Caco-2 (cell line): Measurements from ENCODE around the gene PERP. TPM values are rescaled to one million over a fixed set of nuclear protein-coding genes. Genes with fewer than 3 reads are reported as not detected.

Experiments used
- BruUV-seq: library from RNA; stranded (reverse); fragments of 400-500 nt; replicated peaks from 2 replicates; lab custom pipeline; 2021; lab: Mats Ljungman, UMichigan
- CTCF ChIA-PET: fragments of 300-600 bp; sonication (Branson Sonifier 250); formaldehyde crosslinking; loops from one replicate; lab custom pipeline; 2022; ENCODE audit warnings: antibody characterized with exemption; lab: Charles Lee
- POLR2A ChIA-PET: fragments of 300-600 bp; sonication (Branson Sonifier 250); formaldehyde crosslinking; loops from one replicate; lab custom pipeline; 2022; ENCODE audit warnings: antibody characterized with exemption; lab: Charles Lee
- DNase-seq, 2 experiments: peaks; one replicate each; pipeline versions ENCODE4 v3.0.0 to v3.0.0-alpha.2; 2020 to 2022
- H3K27me3 ChIP-seq: replicated peaks from 2 replicates; pipeline ENCODE4 v1.6.0; 2011; ENCODE audit warnings: low read length; ENCODE audit not compliant: control insufficient read depth, insufficient read depth
- H3K36me3 ChIP-seq: 2 replicates; pipeline ENCODE4 v1.5.1; 2011; ENCODE audit warnings: low read length; ENCODE audit not compliant: control insufficient read depth, insufficient read depth
- H3K4me1 ChIP-seq: fragments of 250-450 bp; sonication (Bioruptor Pico); 2 replicates; pipeline ENCODE4 v1.5.1; 2020; ENCODE audit warnings: mild to moderate bottlenecking
- H3K4me3 ChIP-seq: 2 replicates; pipeline ENCODE4 v1.5.1; 2011; ENCODE audit warnings: low read depth, mild to moderate bottlenecking, control low read depth, low read length
- H3K9me3 ChIP-seq: fragments of 250-450 bp; sonication (Bioruptor Pico); 2 replicates; pipeline ENCODE4 v1.5.1; 2020; ENCODE audit warnings: mild to moderate bottlenecking, moderate library complexity
- H3K27ac Mint-ChIP-seq: one replicate; pipeline ENCODE4 v1.8.0; 2022; ENCODE audit warnings: mixed read lengths; ENCODE audit not compliant: unreplicated experiment
- H3K27me3 Mint-ChIP-seq: one replicate; pipeline ENCODE4 v1.8.0; 2022; ENCODE audit warnings: mixed read lengths; ENCODE audit not compliant: insufficient read depth, unreplicated experiment
- H3K36me3 Mint-ChIP-seq: one replicate; pipeline ENCODE4 v1.8.0; 2022; ENCODE audit warnings: mild to moderate bottlenecking, mixed read lengths; ENCODE audit not compliant: insufficient read depth, unreplicated experiment
- H3K4me1 Mint-ChIP-seq: one replicate; pipeline ENCODE4 v1.8.0; 2022; ENCODE audit warnings: low read depth, mixed read lengths; ENCODE audit not compliant: unreplicated experiment
- H3K4me3 Mint-ChIP-seq: one replicate; pipeline ENCODE4 v1.8.0; 2022; ENCODE audit warnings: mild to moderate bottlenecking, moderate library complexity, mixed read lengths; ENCODE audit not compliant: unreplicated experiment
- H3K9me3 Mint-ChIP-seq: one replicate; pipeline ENCODE4 v1.8.0; 2022; ENCODE audit warnings: mixed read lengths; ENCODE audit not compliant: unreplicated experiment
- intact Hi-C: fragments of 100-400 bp; cut with micrococcal nuclease; formaldehyde crosslinking; loops from one replicate; pipeline ENCODE4 v1.10.0; 2022; ENCODE audit not compliant: unreplicated experiment
- total RNA-seq: library from RNA; stranded (reverse); gene quantifications from 2 replicates; pipeline ENCODE4 v1.2.3, GENCODE V29; 2022
- TF ChIP-seq, protein P1 (sequence below), 2 experiments: fragments of 200-600 bp in 1 of 2; IDR thresholded peaks; 1 replicate in 1 of 2; 2 replicates in 1 of 2; pipeline versions ENCODE4 v1.5.1 to v1.8.0; 2011 to 2022; ENCODE audit warnings: antibody characterized with exemption in 1 of 2, control low read depth in 1 of 2, inconsistent platforms in 1 of 2, low read depth in 1 of 2, low read length in 1 of 2, mild to moderate bottlenecking in 1 of 2, moderate library complexity in 1 of 2; ENCODE audit not compliant: insufficient read depth in 1 of 2, severe bottlenecking in 1 of 2, unreplicated experiment in 1 of 2

The PERP gene
- total RNA-seq, 1 experiment from 2014 or later: 141 TPM

DNA sequence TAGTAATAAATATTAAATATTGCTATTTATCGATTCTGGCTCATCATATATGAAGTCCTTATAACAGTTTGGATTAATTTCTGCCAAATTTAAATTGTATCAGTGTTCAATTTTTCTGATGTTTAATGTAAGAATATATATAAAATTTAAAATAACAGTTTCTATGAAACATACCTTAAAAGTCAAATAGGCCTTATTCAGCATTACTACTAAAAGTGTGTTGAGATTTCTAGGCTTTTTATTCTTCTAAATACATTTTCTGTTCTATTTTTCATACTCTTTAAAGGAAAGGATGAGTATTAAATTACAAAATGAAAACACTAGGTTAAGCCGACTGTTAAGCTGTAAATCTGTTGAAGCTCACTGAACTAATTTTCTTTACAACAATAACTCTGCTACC lies 13.6 kb downstream of the PERP start:
- no peak overlapping the region for H3K4me3 Mint-ChIP-seq
- no peaks in the 10 kb centered on the region for H3K27me3 Mint-ChIP-seq
- Histone ChIP-seq H3K4me3 (no peak overlapping the region), H3K4me1 (peaks cover under 1% of the 10 kb centered on the region; the same call in 1 of the 2 replicates), H3K9me3 (no peaks in the 10 kb centered on the region), H3K36me3 (peaks cover 1% of the 10 kb centered on the region; the same call in 1 of the 2 replicates), H3K27me3 (no peaks in the 10 kb centered on the region)
- intact Hi-C loops: no loop called here
- no peaks in the 10 kb centered on the region for H3K9me3 Mint-ChIP-seq
- TF ChIP-seq, protein P1, sequence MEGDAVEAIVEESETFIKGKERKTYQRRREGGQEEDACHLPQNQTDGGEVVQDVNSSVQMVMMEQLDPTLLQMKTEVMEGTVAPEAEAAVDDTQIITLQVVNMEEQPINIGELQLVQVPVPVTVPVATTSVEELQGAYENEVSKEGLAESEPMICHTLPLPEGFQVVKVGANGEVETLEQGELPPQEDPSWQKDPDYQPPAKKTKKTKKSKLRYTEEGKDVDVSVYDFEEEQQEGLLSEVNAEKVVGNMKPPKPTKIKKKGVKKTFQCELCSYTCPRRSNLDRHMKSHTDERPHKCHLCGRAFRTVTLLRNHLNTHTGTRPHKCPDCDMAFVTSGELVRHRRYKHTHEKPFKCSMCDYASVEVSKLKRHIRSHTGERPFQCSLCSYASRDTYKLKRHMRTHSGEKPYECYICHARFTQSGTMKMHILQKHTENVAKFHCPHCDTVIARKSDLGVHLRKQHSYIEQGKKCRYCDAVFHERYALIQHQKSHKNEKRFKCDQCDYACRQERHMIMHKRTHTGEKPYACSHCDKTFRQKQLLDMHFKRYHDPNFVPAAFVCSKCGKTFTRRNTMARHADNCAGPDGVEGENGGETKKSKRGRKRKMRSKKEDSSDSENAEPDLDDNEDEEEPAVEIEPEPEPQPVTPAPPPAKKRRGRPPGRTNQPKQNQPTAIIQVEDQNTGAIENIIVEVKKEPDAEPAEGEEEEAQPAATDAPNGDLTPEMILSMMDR (IDR thresholded peaks at IDR 0.05; ENCODE audit: insufficient read depth in 1 of 2, low read depth in 1 of 2, low read length in 1 of 2, severe bottlenecking in 1 of 2, unreplicated experiment in 1 of 2): no peak
- H3K27ac Mint-ChIP-seq: no peak overlapping the region
- no TSS peak for BruUV-seq
- ChIA-PET CTCF (interaction anchor here (1.2 kb wide), 1 partner anchor 89 kb away, joined by 3 read pairs; no protein-coding TSS in a partner anchor), POLR2A (no interaction called here)
- peaks cover 86% of the 10 kb centered on the region for H3K36me3 Mint-ChIP-seq
- H3K4me1 Mint-ChIP-seq: peaks cover 10% of the 10 kb centered on the region
- no peak for DNase-seq

DNA sequence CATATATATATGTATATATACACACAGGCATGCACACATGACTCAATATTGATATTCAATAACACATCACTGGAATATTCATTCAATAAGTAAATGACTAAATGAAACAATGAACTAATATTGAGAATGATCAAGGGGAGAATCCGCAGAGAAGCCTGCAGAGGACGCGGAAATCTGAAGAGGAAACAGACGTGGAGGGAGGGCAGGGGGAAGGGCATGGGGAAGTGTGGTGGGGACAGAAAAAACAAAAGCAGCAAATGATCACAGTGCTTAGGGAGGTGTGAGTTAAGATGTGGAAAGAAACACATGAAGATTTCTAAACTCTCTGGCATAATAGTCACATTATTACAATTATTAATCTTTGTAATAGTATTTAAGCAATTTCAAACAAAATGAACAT lies 14.5 kb downstream of the PERP start:
- TF ChIP-seq, protein P1 (IDR thresholded peaks at IDR 0.05; ENCODE audit: insufficient read depth in 1 of 2, low read depth in 1 of 2, low read length in 1 of 2, severe bottlenecking in 1 of 2, unreplicated experiment in 1 of 2): no peak
- Mint-ChIP-seq H3K27ac (no peak overlapping the region), H3K4me3 (no peak overlapping the region), H3K27me3 (no peaks in the 10 kb centered on the region), H3K36me3 (peaks cover 86% of the 10 kb centered on the region), H3K4me1 (peaks cover 20% of the 10 kb centered on the region), H3K9me3 (no peaks in the 10 kb centered on the region)
- Histone ChIP-seq H3K9me3 (no peaks in the 10 kb centered on the region), H3K4me3 (no peak overlapping the region), H3K36me3 (peaks cover 1% of the 10 kb centered on the region; the same call in 1 of the 2 replicates), H3K27me3 (no peaks in the 10 kb centered on the region), H3K4me1 (peaks cover 9% of the 10 kb centered on the region)
- intact Hi-C loops: no loop called here
- POLR2A ChIA-PET: no interaction called here
- CTCF ChIA-PET: interaction anchor here (1.2 kb wide), 1 partner anchor 88 kb away, joined by 3 read pairs; no protein-coding TSS in a partner anchor
- no TSS peak for BruUV-seq
- DNase-seq: no peak

DNA sequence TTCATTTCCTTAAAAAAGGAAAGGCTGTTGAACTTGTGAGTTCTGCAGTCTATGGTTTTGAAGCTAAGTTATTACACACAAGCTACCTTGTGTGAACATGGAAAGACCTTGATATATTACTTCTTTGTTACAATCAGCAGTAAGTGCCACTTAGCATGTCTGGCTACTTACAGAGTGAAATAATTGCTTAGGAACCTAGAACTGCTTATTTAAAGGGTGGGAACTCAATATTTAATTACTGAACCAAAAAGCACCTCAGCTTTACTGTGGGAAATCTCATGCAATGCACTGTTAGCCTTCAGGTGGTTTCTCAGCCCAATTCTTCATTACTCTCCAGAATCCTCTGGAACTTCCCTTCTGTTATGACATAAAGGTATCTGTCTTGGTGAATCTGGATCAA lies 17.9 kb downstream of the PERP start:
- H3K4me3 ChIP-seq: no peak overlapping the region
- no peak for DNase-seq
- intact Hi-C loops: no loop called here
- H3K27me3 Mint-ChIP-seq: no peaks in the 10 kb centered on the region
- H3K9me3 Mint-ChIP-seq: no peaks in the 10 kb centered on the region
- H3K27me3 ChIP-seq: no peaks in the 10 kb centered on the region
- TF ChIP-seq, protein P1 (IDR thresholded peaks at IDR 0.05; ENCODE audit: insufficient read depth in 1 of 2, low read depth in 1 of 2, low read length in 1 of 2, severe bottlenecking in 1 of 2, unreplicated experiment in 1 of 2): no peak
- no peaks in the 10 kb centered on the region for H3K9me3 ChIP-seq
- no peaks in the 10 kb centered on the region for H3K36me3 ChIP-seq
- H3K4me3 Mint-ChIP-seq: no peak overlapping the region
- H3K4me1 ChIP-seq: peaks cover 28% of the 10 kb centered on the region
- ChIA-PET CTCF (no interaction called here), POLR2A (interaction anchor here (0.8 kb wide), 1 partner anchor 15 kb away, joined by 4 read pairs; no protein-coding TSS in a partner anchor)
- peaks cover 27% of the 10 kb centered on the region for H3K4me1 Mint-ChIP-seq
- no TSS peak for BruUV-seq
- H3K27ac Mint-ChIP-seq: no peak overlapping the region
- peaks cover 58% of the 10 kb centered on the region for H3K36me3 Mint-ChIP-seq
